Heart left ventricle (tissue), 13 donors: ENCODE measurements around the gene RFC3.

Source experiments
- POLR2A ChIP-seq, 2 donors: fragments of 450-650 bp; IDR thresholded peaks; one replicate each; pipeline ENCODE4 v1.6.1; 2017; ENCODE audit warnings: antibody characterized with exemption in 2 of 2, mild to moderate bottlenecking in 2 of 2, moderate library complexity in 2 of 2
- TF ChIP-seq, protein P1 (sequence below), 12 donors: fragments of 200-600 bp; sonication (generic) in 4 of 12; IDR thresholded peaks; one replicate each; pipeline versions ENCODE4 v1.5.0 to v1.8.0; 2018 to 2022; ENCODE audit warnings: antibody characterized with exemption in 12 of 12, mild to moderate bottlenecking in 5 of 12
- donor health status: ischemic (EF 13 %, LVEDD 7.1; RV severe dilation, severe dysfunction).
- donor health status: DM: no; HTN: yes; CAD: no.
- donor health status: DM: no; HTN: no; CAD: no.
- donor health status: ischemic (EF 25% LVEDD 6.9; RV normal size, moderate dysfunction).
- donor health status: ischemic (EF 25% LVEDD 5.7; RV mildly dilated, moderate dysfunction).
- donor health status: ischemic (EF 35%, LVEDD 5.7; RV mildly dilated, moderate dysfunction).
- donor health status: nonischemic (EF 11% LVEDD 7.7; RV severe dilation, severe dysfunction).
- donor health status: DM: yes; HTN: yes; CAD: no.
- donor health status: PGD.
- donor health status: ischemic (EF 29% LVEDD 5.4; RV normal size, mild dysfunction).
- donor health status: nonischemic (EF 23%, LVEDD 6.1; RV moderate dilation, normal function).

DNA sequence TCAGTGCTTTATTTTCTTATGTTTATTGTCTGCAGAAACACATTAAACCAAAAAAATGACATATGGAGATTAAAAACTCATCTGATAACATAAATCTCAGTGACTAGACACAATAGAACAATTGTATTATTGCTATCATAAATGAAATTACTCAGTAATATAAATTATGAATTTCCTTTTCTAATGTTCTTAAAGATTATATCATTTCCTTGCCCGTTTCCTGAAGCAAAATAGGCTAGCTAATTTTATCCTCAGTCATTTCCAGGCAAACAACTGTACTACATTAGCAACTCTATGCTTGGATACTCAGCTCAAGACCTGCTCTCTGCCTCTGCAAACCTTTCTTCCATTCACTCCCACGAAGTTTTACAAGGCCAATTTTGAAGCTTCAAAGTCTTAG, 61.2 kb downstream of the RFC3 start:
- TF ChIP-seq, protein P1, sequence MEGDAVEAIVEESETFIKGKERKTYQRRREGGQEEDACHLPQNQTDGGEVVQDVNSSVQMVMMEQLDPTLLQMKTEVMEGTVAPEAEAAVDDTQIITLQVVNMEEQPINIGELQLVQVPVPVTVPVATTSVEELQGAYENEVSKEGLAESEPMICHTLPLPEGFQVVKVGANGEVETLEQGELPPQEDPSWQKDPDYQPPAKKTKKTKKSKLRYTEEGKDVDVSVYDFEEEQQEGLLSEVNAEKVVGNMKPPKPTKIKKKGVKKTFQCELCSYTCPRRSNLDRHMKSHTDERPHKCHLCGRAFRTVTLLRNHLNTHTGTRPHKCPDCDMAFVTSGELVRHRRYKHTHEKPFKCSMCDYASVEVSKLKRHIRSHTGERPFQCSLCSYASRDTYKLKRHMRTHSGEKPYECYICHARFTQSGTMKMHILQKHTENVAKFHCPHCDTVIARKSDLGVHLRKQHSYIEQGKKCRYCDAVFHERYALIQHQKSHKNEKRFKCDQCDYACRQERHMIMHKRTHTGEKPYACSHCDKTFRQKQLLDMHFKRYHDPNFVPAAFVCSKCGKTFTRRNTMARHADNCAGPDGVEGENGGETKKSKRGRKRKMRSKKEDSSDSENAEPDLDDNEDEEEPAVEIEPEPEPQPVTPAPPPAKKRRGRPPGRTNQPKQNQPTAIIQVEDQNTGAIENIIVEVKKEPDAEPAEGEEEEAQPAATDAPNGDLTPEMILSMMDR (IDR thresholded peaks at IDR 0.05) = no peak
- TF ChIP-seq POLR2A (IDR thresholded peaks at IDR 0.05) = no peak
